Mesendoderm (in vitro differentiated cells): Measurements from ENCODE around the gene RBKS.

Experiments used
- DNase-seq: peaks from one replicate; pipeline ENCODE4 v3.0.0; 2013
- H2AK5ac ChIP-seq: 2 replicates; pipeline ENCODE4 v1.6.1; 2013; ENCODE audit warnings: low read length, inconsistent platforms
- H2BK120ac ChIP-seq: 2 replicates; pipeline ENCODE4 v1.6.1; 2013; ENCODE audit warnings: low read depth, mild to moderate bottlenecking, low read length, moderate library complexity, mixed read lengths
- H2BK15ac ChIP-seq: replicated peaks from 2 replicates; pipeline ENCODE4 v1.6.1; 2013; ENCODE audit warnings: low read depth, mild to moderate bottlenecking, moderate library complexity
- H2BK5ac ChIP-seq: 2 replicates; pipeline ENCODE4 v1.6.1; 2013; ENCODE audit warnings: low read length, inconsistent platforms
- H3K18ac ChIP-seq: 2 replicates; pipeline ENCODE4 v1.6.1; 2013; ENCODE audit warnings: mild to moderate bottlenecking, low read length, mixed read lengths
- H3K23ac ChIP-seq: one replicate; pipeline ENCODE4 v1.6.1; 2013; ENCODE audit warnings: low read length
- H3K27ac ChIP-seq: 2 replicates; pipeline ENCODE4 v1.5.1; 2013; ENCODE audit warnings: low read depth, mild to moderate bottlenecking, inconsistent platforms, low read length, moderate library complexity
- H3K27me3 ChIP-seq: 2 replicates; pipeline ENCODE4 v1.6.1; 2013; ENCODE audit warnings: low read length, control low read depth, mild to moderate bottlenecking, inconsistent platforms; ENCODE audit not compliant: insufficient read depth, poor library complexity
- H3K36me3 ChIP-seq: 2 replicates; pipeline ENCODE4 v1.6.1; 2013; ENCODE audit warnings: low read length, inconsistent platforms; ENCODE audit not compliant: control insufficient read depth, insufficient read depth
- H3K4ac ChIP-seq: one replicate; pipeline ENCODE4 v1.6.1; 2013; ENCODE audit warnings: low read depth, mild to moderate bottlenecking, low read length, moderate library complexity
- H3K4me1 ChIP-seq: 2 replicates; pipeline ENCODE4 v1.6.1; 2013; ENCODE audit warnings: low read depth, low read length, inconsistent platforms; ENCODE audit not compliant: control insufficient read depth
- H3K4me2 ChIP-seq: 2 replicates; pipeline ENCODE4 v1.6.1; 2013; ENCODE audit warnings: low read length
- H3K4me3 ChIP-seq: 2 replicates; pipeline ENCODE4 v1.5.1; 2013; ENCODE audit warnings: mild to moderate bottlenecking, low read length
- H3K56ac ChIP-seq: one replicate; pipeline ENCODE4 v1.6.1; 2013; ENCODE audit warnings: low read length
- H3K79me1 ChIP-seq: 2 replicates; pipeline ENCODE4 v1.6.1; 2013; ENCODE audit warnings: low read length, inconsistent platforms
- H3K79me2 ChIP-seq: 2 replicates; pipeline ENCODE4 v1.6.1; 2013; ENCODE audit warnings: mild to moderate bottlenecking, low read length; ENCODE audit not compliant: control insufficient read depth, insufficient read depth
- H3K9ac ChIP-seq: 2 replicates; pipeline ENCODE4 v1.6.1; 2013; ENCODE audit warnings: low read length, inconsistent platforms
- H4K5ac ChIP-seq: one replicate; pipeline ENCODE4 v1.6.1; 2013; ENCODE audit warnings: low read length
- H4K8ac ChIP-seq: one replicate; pipeline ENCODE4 v1.6.1; 2013; ENCODE audit warnings: low read depth, mild to moderate bottlenecking, control low read depth, low read length, moderate library complexity
- WGBS: extraction: QIAGEN DNeasy Blood & Tissue Kit; methylation state at CpG from one replicate; pipeline ENCODE4 v1.1.7; 2013; ENCODE audit warnings: low lambda C conversion rate, missing lambda C conversion rate; ENCODE audit not compliant: insufficient coverage; ENCODE audit errors: extremely low coverage; 5-methylcytosine and 5-hydroxymethylcytosine counted together

RBKS gene

GRCh38 chr2:27856386-27856785 is 33.8 kb downstream of the RBKS start:
- no peak overlapping the region for H2AK5ac ChIP-seq
- H3K4me1 ChIP-seq, result no peaks in the 10 kb centered on the region
- H3K18ac ChIP-seq, result no peak overlapping the region
- H4K8ac ChIP-seq, result no peak overlapping the region
- no peak overlapping the region for H2BK15ac ChIP-seq
- no peak overlapping the region for H3K4me2 ChIP-seq
- H3K23ac ChIP-seq, result no peak overlapping the region
- H3K9ac ChIP-seq, result no peak overlapping the region
- no peak overlapping the region for H4K5ac ChIP-seq
- no peak for DNase-seq
- H3K4me3 ChIP-seq, result no peak overlapping the region
- no peaks in the 10 kb centered on the region for H3K79me1 ChIP-seq
- WGBS, result no CpG with 5 or more reads among the region's 3 CpGs
- H2BK5ac ChIP-seq, result no peak overlapping the region
- H3K56ac ChIP-seq, result no peak overlapping the region
- H2BK120ac ChIP-seq, result no peak overlapping the region
- H3K4ac ChIP-seq, result no peak overlapping the region
- no peaks in the 10 kb centered on the region for H3K36me3 ChIP-seq
- no peaks in the 10 kb centered on the region for H3K27me3 ChIP-seq
- H3K79me2 ChIP-seq, result no peaks in the 10 kb centered on the region
- H3K27ac ChIP-seq, result no peak overlapping the region

GRCh38 chr2:27855476-27855875 is 34.7 kb downstream of the RBKS start:
- H3K36me3 ChIP-seq, result no peaks in the 10 kb centered on the region
- no peaks in the 10 kb centered on the region for H3K4me1 ChIP-seq
- no peak overlapping the region for H3K18ac ChIP-seq
- H2BK120ac ChIP-seq, result no peak overlapping the region
- H4K5ac ChIP-seq, result no peak overlapping the region
- no peak overlapping the region for H3K56ac ChIP-seq
- no peak overlapping the region for H3K4me2 ChIP-seq
- no peak overlapping the region for H2BK15ac ChIP-seq
- no peak overlapping the region for H3K23ac ChIP-seq
- H2BK5ac ChIP-seq, result no peak overlapping the region
- H3K79me1 ChIP-seq, result no peaks in the 10 kb centered on the region
- no peak overlapping the region for H3K4me3 ChIP-seq
- H3K79me2 ChIP-seq, result no peaks in the 10 kb centered on the region
- no peak overlapping the region for H3K4ac ChIP-seq
- no peak overlapping the region for H3K9ac ChIP-seq
- H3K27me3 ChIP-seq, result no peaks in the 10 kb centered on the region
- no peak for DNase-seq
- no peak overlapping the region for H2AK5ac ChIP-seq
- H4K8ac ChIP-seq, result no peak overlapping the region
- no peak overlapping the region for H3K27ac ChIP-seq

- no peak overlapping the region for H2BK120ac ChIP-seq
- H3K27ac ChIP-seq, result no peak overlapping the region
- H3K4ac ChIP-seq, result no peak overlapping the region
- no peak for DNase-seq
- no peak overlapping the region for H4K5ac ChIP-seq
- H3K4me3 ChIP-seq, result no peak overlapping the region
- H3K4me1 ChIP-seq, result no peaks in the 10 kb centered on the region
- H3K4me2 ChIP-seq, result no peak overlapping the region
- H3K36me3 ChIP-seq, result no peaks in the 10 kb centered on the region
- no peaks in the 10 kb centered on the region for H3K79me2 ChIP-seq
- H3K9ac ChIP-seq, result no peak overlapping the region
- WGBS, result no CpG with 5 or more reads among the region's 3 CpGs
- no peak overlapping the region for H2BK15ac ChIP-seq
- no peak overlapping the region for H2BK5ac ChIP-seq
- H4K8ac ChIP-seq, result no peak overlapping the region
- H3K79me1 ChIP-seq, result no peaks in the 10 kb centered on the region
- H3K27me3 ChIP-seq, result no peaks in the 10 kb centered on the region
- H3K18ac ChIP-seq, result no peak overlapping the region
- H3K56ac ChIP-seq, result no peak overlapping the region
- H2AK5ac ChIP-seq, result no peak overlapping the region
- no peak overlapping the region for H3K23ac ChIP-seq
These were observed 35.8 kb downstream of the RBKS start for GRCh38 chr2:27854229-27854862.

- Histone ChIP-seq H3K79me1 (no peaks in the 10 kb centered on the region), H3K9ac (no peak overlapping the region), H2BK15ac (no peak overlapping the region), H3K27me3 (no peaks in the 10 kb centered on the region), H3K4ac (no peak overlapping the region), H3K4me1 (no peaks in the 10 kb centered on the region), H3K36me3 (no peaks in the 10 kb centered on the region), H3K79me2 (no peaks in the 10 kb centered on the region), H2BK5ac (no peak overlapping the region), H3K23ac (no peak overlapping the region), H3K4me3 (no peak overlapping the region), H2BK120ac (no peak overlapping the region), H4K8ac (no peak overlapping the region), H3K18ac (no peak overlapping the region), H3K56ac (no peak overlapping the region), H3K4me2 (no peak overlapping the region), H2AK5ac (no peak overlapping the region), H3K27ac (no peak overlapping the region), H4K5ac (no peak overlapping the region)
- no peak for DNase-seq
- no CpG with 5 or more reads among the region's 1 CpG for WGBS
These were observed 37.5 kb downstream of the RBKS start for GRCh38 chr2:27852691-27853090.

- Histone ChIP-seq H2AK5ac (no peak overlapping the region), H3K79me1 (no peaks in the 10 kb centered on the region), H4K5ac (no peak overlapping the region), H3K4me3 (no peak overlapping the region), H3K4me2 (no peak overlapping the region), H3K56ac (no peak overlapping the region), H3K4ac (no peak overlapping the region), H3K23ac (no peak overlapping the region), H2BK120ac (no peak overlapping the region), H3K18ac (no peak overlapping the region), H4K8ac (no peak overlapping the region), H3K27me3 (no peaks in the 10 kb centered on the region), H3K4me1 (no peaks in the 10 kb centered on the region), H3K36me3 (no peaks in the 10 kb centered on the region), H3K79me2 (no peaks in the 10 kb centered on the region), H2BK15ac (no peak overlapping the region), H3K27ac (no peak overlapping the region), H2BK5ac (no peak overlapping the region), H3K9ac (no peak overlapping the region)
- WGBS, result no CpG with 5 or more reads among the region's 3 CpGs
- no peak for DNase-seq
These were observed 40.5 kb downstream of the RBKS start for GRCh38 chr2:27849558-27850205.

GRCh38 chr2:27847333-27847732 is 42.9 kb downstream of the RBKS start:
- Histone ChIP-seq H3K27ac (no peak overlapping the region), H3K9ac (no peak overlapping the region), H4K8ac (no peak overlapping the region), H3K4me1 (no peaks in the 10 kb centered on the region), H2BK120ac (no peak overlapping the region), H2BK5ac (no peak overlapping the region), H3K27me3 (no peaks in the 10 kb centered on the region), H3K4me3 (no peak overlapping the region), H3K79me2 (no peaks in the 10 kb centered on the region), H2BK15ac (no peak overlapping the region), H3K4me2 (no peak overlapping the region), H3K79me1 (no peaks in the 10 kb centered on the region), H2AK5ac (no peak overlapping the region), H3K4ac (no peak overlapping the region), H3K23ac (no peak overlapping the region), H3K56ac (no peak overlapping the region), H4K5ac (no peak overlapping the region), H3K36me3 (no peaks in the 10 kb centered on the region), H3K18ac (no peak overlapping the region)
- no peak for DNase-seq
- WGBS, result 100% methylated on average over 1 of the region's 2 CpGs
